K562 (cell line): ENCODE data around the gene HFE. TPM values are rescaled to one million over a fixed set of nuclear protein-coding genes. Genes with fewer than 3 reads are reported as not detected.
A peak's percentile ranks its signal among the peaks of the same experiment; 100 is the strongest.

Experiments
- C11orf30 ChIP-seq: fragments of 450-650 bp; IDR thresholded peaks from 2 replicates; pipeline ENCODE4 v1.6.1; 2016; ENCODE audit warnings: low read depth, mild to moderate bottlenecking
- CBX1 ChIP-seq: sonication (generic); IDR thresholded peaks from 2 replicates; pipeline ENCODE4 v1.6.1; 2016; ENCODE audit warnings: antibody characterized with exemption, low read depth, mild to moderate bottlenecking
- CC2D1A ChIP-seq: fragments of 450-650 bp; IDR thresholded peaks from 2 replicates; pipeline ENCODE4 v1.6.1; 2017; ENCODE audit warnings: mild to moderate bottlenecking
- DACH1 ChIP-seq: fragments of 450-650 bp; IDR thresholded peaks from 2 replicates; pipeline ENCODE4 v1.6.1; 2018; ENCODE audit not compliant: partially characterized antibody
- EHMT2 ChIP-seq: fragments of 450-650 bp; IDR thresholded peaks from 2 replicates; pipeline ENCODE4 v1.6.1; 2018; ENCODE audit warnings: antibody characterized with exemption
- ETV5 ChIP-seq: sonication (generic); formaldehyde crosslinking; IDR thresholded peaks from 2 replicates; pipeline ENCODE4 v1.4.0; 2020; ENCODE audit warnings: low read depth, mild to moderate bottlenecking, missing genetic modification reagents
- HNRNPL ChIP-seq: fragments of 200-400 bp; formaldehyde crosslinking; IDR thresholded peaks from 2 replicates; pipeline ENCODE4 v1.6.1; 2017; ENCODE audit warnings: low read depth, mild to moderate bottlenecking, low read length
- KLF10 ChIP-seq: fragments of 250-450 bp; sonication (Bioruptor Pico); IDR thresholded peaks from 2 replicates; pipeline ENCODE4 v1.6.1; 2021; ENCODE audit warnings: matching md5 sums
- NCOR1 ChIP-seq: fragments of 450-650 bp; IDR thresholded peaks from 2 replicates; pipeline ENCODE4 v1.6.1; 2016; ENCODE audit warnings: mild to moderate bottlenecking, moderate library complexity
- POLR3G ChIP-seq: IDR thresholded peaks from 2 replicates; pipeline ENCODE4 v1.6.1; 2011; ENCODE audit not compliant: insufficient read length, insufficient replicate concordance; ENCODE audit errors: extremely low read depth
- RFX7 ChIP-seq: fragments of 250-450 bp; sonication (Bioruptor Pico); IDR thresholded peaks from 2 replicates; pipeline ENCODE4 v1.5.1; 2021; ENCODE audit warnings: mild to moderate bottlenecking
- SMARCA5 ChIP-seq: fragments of 450-650 bp; IDR thresholded peaks from 2 replicates; pipeline ENCODE4 v1.6.1; 2016
- SRSF9 ChIP-seq: fragments of 200-400 bp; formaldehyde crosslinking; IDR thresholded peaks from 2 replicates; pipeline ENCODE4 v1.6.1; 2017; ENCODE audit warnings: low read depth, low read length, borderline replicate concordance
- SUPT5H ChIP-seq: fragments of 450-650 bp; IDR thresholded peaks from 2 replicates; pipeline ENCODE4 v1.6.1; 2016
- ZBTB17 ChIP-seq: fragments of 450-650 bp; formaldehyde crosslinking; IDR thresholded peaks from 2 replicates; pipeline ENCODE4 v1.4.0; 2020; ENCODE audit warnings: mild to moderate bottlenecking
- ZFP36 ChIP-seq: fragments of 150-350 bp; IDR thresholded peaks from 2 replicates; pipeline ENCODE4 v1.6.1; 2018; ENCODE audit warnings: low read length, low read depth; ENCODE audit not compliant: partially characterized antibody
- ZNF212 ChIP-seq: fragments of 450-650 bp; formaldehyde crosslinking; IDR thresholded peaks from 2 replicates; pipeline ENCODE4 v1.4.0; 2020; ENCODE audit warnings: mild to moderate bottlenecking
- ZNF696 ChIP-seq: fragments of 250-450 bp; sonication (Bioruptor Pico); conservative IDR thresholded peaks from 2 replicates; pipeline ENCODE4 v1.4.0; 2020; ENCODE audit warnings: mild to moderate bottlenecking, moderate library complexity
- ZNF699 ChIP-seq: fragments of 250-450 bp; sonication (Bioruptor Pico); IDR thresholded peaks from 2 replicates; pipeline ENCODE4 v1.8.0; 2021; ENCODE audit warnings: mild to moderate bottlenecking, moderate library complexity; ENCODE audit not compliant: insufficient replicate concordance
- ZNF79 ChIP-seq: fragments of 250-450 bp; sonication (Bioruptor Pico); IDR thresholded peaks from 2 replicates; pipeline ENCODE4 v1.4.0; 2020; ENCODE audit warnings: low read depth, mild to moderate bottlenecking, moderate library complexity
- polyA plus RNA-seq, 8 experiments: library from polyadenylated mRNA; depleted of rRNA in 4 of 8; stranded (reverse) in 5 of 8; unstranded in 3 of 8; fragments of >200 nt; fragmentation: Nextera tagmentation in 2 of 8; fragmentation: Illumina TruSeq in 1 of 8; extraction: Ambion mirVana in 2 of 8; extraction: Trizol in 1 of 8; gene quantifications; 2 replicates each; pipeline versions ENCODE4 v1.2.1 to v1.2.3, GENCODE V29; 2011 to 2014; ENCODE audit warnings: inconsistent platforms in 1 of 8, missing spikeins in 1 of 8
- total RNA-seq, 7 experiments: library from RNA; depleted of rRNA in 6 of 7; stranded (reverse); fragments of >200 nt in 6 of 7; fragmentation: Illumina TruSeq in 2 of 7; extraction: Trizol in 2 of 7; gene quantifications; 2 replicates each; pipeline versions ENCODE4 v1.2.1 to v1.2.3, GENCODE V29; 2011 to 2021; ENCODE audit warnings: low replicate concordance in 1 of 7
- TF ChIP-seq, protein P1 (sequence below): fragments of 250-450 bp; sonication (Bioruptor Pico); IDR thresholded peaks from 2 replicates; pipeline ENCODE4 v1.5.0; 2022; ENCODE audit warnings: mild to moderate bottlenecking
- TF ChIP-seq, protein P2 (sequence below): fragments of 450-650 bp; IDR thresholded peaks from 2 replicates; pipeline ENCODE4 v1.6.1; 2017; ENCODE audit warnings: mild to moderate bottlenecking, moderate library complexity
- TF ChIP-seq, protein P3 (sequence below): IDR thresholded peaks from 2 replicates; pipeline ENCODE4 v1.6.1; 2016; ENCODE audit warnings: missing genetic modification characterization, missing compliant biosample characterization
- TF ChIP-seq, protein P4 (sequence below), 2 experiments: fragments of 450-650 bp in 1 of 2; IDR thresholded peaks; 2 replicates each; pipeline ENCODE4 v1.6.1; 2011 to 2017; ENCODE audit warnings: low read depth in 2 of 2, antibody characterized with exemption in 1 of 2, borderline replicate concordance in 1 of 2, low read length in 1 of 2, mild to moderate bottlenecking in 1 of 2, mixed read lengths in 1 of 2; ENCODE audit not compliant: control insufficient read depth in 1 of 2

Gene HFE
- total and polyA plus RNA-seq, 9 of the 15 experiments (the other 6 are each of a cell fraction or from before 2014, with no cell fraction given): 0.14 to 1.2 (median 0.76) TPM

DNA sequence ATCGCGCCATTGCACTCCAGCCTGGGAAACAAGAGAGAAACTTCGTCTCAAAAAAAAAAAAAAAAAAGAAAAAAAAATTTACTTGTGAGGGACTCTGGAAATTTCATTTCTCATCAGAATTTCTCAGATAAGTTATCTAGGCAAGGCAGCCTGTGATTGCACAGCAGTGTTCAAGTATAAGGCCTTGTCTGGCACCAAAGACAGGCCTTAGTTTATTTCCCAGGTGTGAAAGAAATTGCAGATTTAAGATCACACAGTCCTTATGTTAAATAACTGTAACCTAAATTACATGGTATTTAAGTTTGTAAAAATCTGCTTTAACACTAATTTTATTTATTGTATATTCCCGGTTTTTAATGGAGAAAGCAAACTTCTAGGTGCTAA lies 34.8 kb downstream of the HFE start (continued):
- TF ChIP-seq NCOR1 (peak; percentile 52), ZFP36 (no peak), HNRNPL (0 out of 2 replicates have a peak, but pooled peaks have one; percentile 52), SUPT5H (no peak), SRSF9 (no peak), EHMT2 (no peak), CC2D1A (peak; percentile 4; the same call in 1 of the 2 replicates), CBX1 (no peak), POLR3G (no peak), ZNF212 (CRISPR knock-in tag) (0 out of 2 replicates have a peak, but pooled peaks have one; percentile 12), DACH1 (no peak), ZNF699 (no peak), ZBTB17 (no peak), KLF10 (CRISPR knock-in tag) (no peak), SMARCA5 (no peak), ZNF696 (CRISPR knock-in tag) (0 out of 2 replicates have a peak, but pooled peaks have one; percentile 14), ZNF79 (CRISPR knock-in tag) (no peak), C11orf30 (no peak), RFX7 (CRISPR knock-in tag) (no peak), ETV5 (CRISPR knock-in tag) (no peak)
- TF ChIP-seq, protein P1, sequence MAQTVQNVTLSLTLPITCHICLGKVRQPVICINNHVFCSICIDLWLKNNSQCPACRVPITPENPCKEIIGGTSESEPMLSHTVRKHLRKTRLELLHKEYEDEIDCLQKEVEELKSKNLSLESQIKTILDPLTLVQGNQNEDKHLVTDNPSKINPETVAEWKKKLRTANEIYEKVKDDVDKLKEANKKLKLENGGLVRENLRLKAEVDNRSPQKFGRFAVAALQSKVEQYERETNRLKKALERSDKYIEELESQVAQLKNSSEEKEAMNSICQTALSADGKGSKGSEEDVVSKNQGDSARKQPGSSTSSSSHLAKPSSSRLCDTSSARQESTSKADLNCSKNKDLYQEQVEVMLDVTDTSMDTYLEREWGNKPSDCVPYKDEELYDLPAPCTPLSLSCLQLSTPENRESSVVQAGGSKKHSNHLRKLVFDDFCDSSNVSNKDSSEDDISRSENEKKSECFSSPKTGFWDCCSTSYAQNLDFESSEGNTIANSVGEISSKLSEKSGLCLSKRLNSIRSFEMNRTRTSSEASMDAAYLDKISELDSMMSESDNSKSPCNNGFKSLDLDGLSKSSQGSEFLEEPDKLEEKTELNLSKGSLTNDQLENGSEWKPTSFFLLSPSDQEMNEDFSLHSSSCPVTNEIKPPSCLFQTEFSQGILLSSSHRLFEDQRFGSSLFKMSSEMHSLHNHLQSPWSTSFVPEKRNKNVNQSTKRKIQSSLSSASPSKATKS: no peak
- TF ChIP-seq, protein P2, sequence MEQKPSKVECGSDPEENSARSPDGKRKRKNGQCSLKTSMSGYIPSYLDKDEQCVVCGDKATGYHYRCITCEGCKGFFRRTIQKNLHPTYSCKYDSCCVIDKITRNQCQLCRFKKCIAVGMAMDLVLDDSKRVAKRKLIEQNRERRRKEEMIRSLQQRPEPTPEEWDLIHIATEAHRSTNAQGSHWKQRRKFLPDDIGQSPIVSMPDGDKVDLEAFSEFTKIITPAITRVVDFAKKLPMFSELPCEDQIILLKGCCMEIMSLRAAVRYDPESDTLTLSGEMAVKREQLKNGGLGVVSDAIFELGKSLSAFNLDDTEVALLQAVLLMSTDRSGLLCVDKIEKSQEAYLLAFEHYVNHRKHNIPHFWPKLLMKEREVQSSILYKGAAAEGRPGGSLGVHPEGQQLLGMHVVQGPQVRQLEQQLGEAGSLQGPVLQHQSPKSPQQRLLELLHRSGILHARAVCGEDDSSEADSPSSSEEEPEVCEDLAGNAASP: no peak
- TF ChIP-seq, protein P3, sequence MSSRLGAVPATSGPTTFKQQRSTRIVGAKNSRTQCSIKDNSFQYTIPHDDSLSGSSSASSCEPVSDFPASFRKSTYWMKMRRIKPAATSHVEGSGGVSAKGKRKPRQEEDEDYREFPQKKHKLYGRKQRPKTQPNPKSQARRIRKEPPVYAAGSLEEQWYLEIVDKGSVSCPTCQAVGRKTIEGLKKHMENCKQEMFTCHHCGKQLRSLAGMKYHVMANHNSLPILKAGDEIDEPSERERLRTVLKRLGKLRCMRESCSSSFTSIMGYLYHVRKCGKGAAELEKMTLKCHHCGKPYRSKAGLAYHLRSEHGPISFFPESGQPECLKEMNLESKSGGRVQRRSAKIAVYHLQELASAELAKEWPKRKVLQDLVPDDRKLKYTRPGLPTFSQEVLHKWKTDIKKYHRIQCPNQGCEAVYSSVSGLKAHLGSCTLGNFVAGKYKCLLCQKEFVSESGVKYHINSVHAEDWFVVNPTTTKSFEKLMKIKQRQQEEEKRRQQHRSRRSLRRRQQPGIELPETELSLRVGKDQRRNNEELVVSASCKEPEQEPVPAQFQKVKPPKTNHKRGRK: no peak
- TF ChIP-seq, protein P4, sequence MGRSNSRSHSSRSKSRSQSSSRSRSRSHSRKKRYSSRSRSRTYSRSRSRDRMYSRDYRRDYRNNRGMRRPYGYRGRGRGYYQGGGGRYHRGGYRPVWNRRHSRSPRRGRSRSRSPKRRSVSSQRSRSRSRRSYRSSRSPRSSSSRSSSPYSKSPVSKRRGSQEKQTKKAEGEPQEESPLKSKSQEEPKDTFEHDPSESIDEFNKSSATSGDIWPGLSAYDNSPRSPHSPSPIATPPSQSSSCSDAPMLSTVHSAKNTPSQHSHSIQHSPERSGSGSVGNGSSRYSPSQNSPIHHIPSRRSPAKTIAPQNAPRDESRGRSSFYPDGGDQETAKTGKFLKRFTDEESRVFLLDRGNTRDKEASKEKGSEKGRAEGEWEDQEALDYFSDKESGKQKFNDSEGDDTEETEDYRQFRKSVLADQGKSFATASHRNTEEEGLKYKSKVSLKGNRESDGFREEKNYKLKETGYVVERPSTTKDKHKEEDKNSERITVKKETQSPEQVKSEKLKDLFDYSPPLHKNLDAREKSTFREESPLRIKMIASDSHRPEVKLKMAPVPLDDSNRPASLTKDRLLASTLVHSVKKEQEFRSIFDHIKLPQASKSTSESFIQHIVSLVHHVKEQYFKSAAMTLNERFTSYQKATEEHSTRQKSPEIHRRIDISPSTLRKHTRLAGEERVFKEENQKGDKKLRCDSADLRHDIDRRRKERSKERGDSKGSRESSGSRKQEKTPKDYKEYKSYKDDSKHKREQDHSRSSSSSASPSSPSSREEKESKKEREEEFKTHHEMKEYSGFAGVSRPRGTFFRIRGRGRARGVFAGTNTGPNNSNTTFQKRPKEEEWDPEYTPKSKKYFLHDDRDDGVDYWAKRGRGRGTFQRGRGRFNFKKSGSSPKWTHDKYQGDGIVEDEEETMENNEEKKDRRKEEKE (IDR thresholded peaks at IDR 0.05; ENCODE audit: borderline replicate concordance in 1 of 2, control insufficient read depth in 1 of 2, low read depth in 2 of 2, low read length in 1 of 2): no peak
